SU-DHL-6 (cell line): ENCODE measurements around the gene STK40.

Experiments used
- CTCF ChIP-seq: fragments of 200-600 bp; sonication (generic); IDR thresholded peaks from one replicate; pipeline ENCODE4 v1.5.1; 2017; ENCODE audit warnings: antibody characterized with exemption, mild to moderate bottlenecking, low read length, moderate library complexity; ENCODE audit not compliant: insufficient read depth, poor library complexity, severe bottlenecking
- EZH2phosphoT487 ChIP-seq: fragments of 200-600 bp; sonication (generic), shearing (Covaris generic); conservative IDR thresholded peaks from 2 replicates; pipeline ENCODE4 v1.6.1; 2018; ENCODE audit warnings: mild to moderate bottlenecking, antibody characterized with exemption, low read length, moderate library complexity, mixed read lengths

- TF ChIP-seq CTCF: peak; percentile 24
- no peak for TF ChIP-seq EZH2phosphoT487
Measured at GRCh38 chr1:36306210-36306901, 79.4 kb downstream of the STK40 start, which contains the start of gene SH3D21.
